Measurements from ENCODE around the gene PARN. TPM values are rescaled to one million over a fixed set of nuclear protein-coding genes. Genes with fewer than 3 reads are reported as not detected.

The PARN gene
- total RNA-seq, 3 donors from 2014 or later (not counting 1 experiment from before 2014, with no cell fraction given) = 44.3 to 57.4 (median 45.1) TPM

- intact Hi-C loops (cut with micrococcal nuclease) = no loop called here
- peaks cover 20 to 28% of the 10 kb centered on the region in 2 donors for H3K4me1 Mint-ChIP-seq
- 80% methylated on average over 2 of the region's 4 CpGs for WGBS (ENCODE audit: insufficient coverage)
Measured at GRCh38 chr16:14509055-14509454, 121.0 kb downstream of the PARN start.

GRCh38 chr16:14505846-14506245 is 124.2 kb downstream of the PARN start:
- Mint-ChIP-seq H3K4me1 (peaks cover 18 to 26% of the 10 kb centered on the region in 2 donors), H3K9me3 (no peaks in the 10 kb centered on the region), H3K36me3 (no peaks in the 10 kb centered on the region), H3K4me3 (no peak overlapping the region), H3K27me3 (ENCODE audit: low read depth in 2 of 2) (no peaks in the 10 kb centered on the region), H3K27ac (no peak overlapping the region)
- H3K4me3 ChIP-seq (ENCODE audit: low read length) = no peak overlapping the region
- DNase-seq (no peak), ATAC-seq (no peak)
- H3K36me3 ChIP-seq (ENCODE audit: control insufficient read depth, insufficient read depth, low read length) = peaks cover 3% of the 10 kb centered on the region
- no peaks in the 10 kb centered on the region for H3K9me3 ChIP-seq (ENCODE audit: control insufficient read depth, insufficient read depth, low read length)
- WGBS (ENCODE audit: insufficient coverage) = 92% methylated on average over 2 of the region's 2 CpGs
- H3K27ac ChIP-seq (ENCODE audit: low read length) = no peak overlapping the region
- H3K4me1 ChIP-seq (ENCODE audit: control insufficient read depth, insufficient read depth, low read length) = no peaks in the 10 kb centered on the region
- no peak for TF ChIP-seq CTCF (IDR thresholded peaks at IDR 0.05)
- no peaks in the 10 kb centered on the region for H3K27me3 ChIP-seq (ENCODE audit: control insufficient read depth, insufficient read depth, low read length)
- intact Hi-C loops (cut with micrococcal nuclease) = no loop called here

More at GRCh38 chr16:14509055-14509454, 121.0 kb downstream of the PARN start:
- Mint-ChIP-seq H3K36me3 (no peaks in the 10 kb centered on the region), H3K27me3 (ENCODE audit: low read depth in 2 of 2) (no peaks in the 10 kb centered on the region), H3K27ac (no peak overlapping the region), H3K4me3 (no peak overlapping the region), H3K9me3 (no peaks in the 10 kb centered on the region)
- Histone ChIP-seq H3K36me3 (ENCODE audit: control insufficient read depth, insufficient read depth, low read length) (no peaks in the 10 kb centered on the region), H3K4me3 (ENCODE audit: low read length) (no peak overlapping the region), H3K4me1 (ENCODE audit: control insufficient read depth, insufficient read depth, low read length) (no peaks in the 10 kb centered on the region), H3K27me3 (ENCODE audit: control insufficient read depth, insufficient read depth, low read length) (no peaks in the 10 kb centered on the region), H3K27ac (ENCODE audit: low read length) (no peak overlapping the region), H3K9me3 (ENCODE audit: control insufficient read depth, insufficient read depth, low read length) (no peaks in the 10 kb centered on the region)
- DNase-seq = no peak
- no peak for TF ChIP-seq CTCF (IDR thresholded peaks at IDR 0.05)
- no peak for ATAC-seq

GRCh38 chr16:14502932-14503741 is 126.9 kb downstream of the PARN start:
- H3K4me3 ChIP-seq (ENCODE audit: low read length) = no peak overlapping the region
- Mint-ChIP-seq H3K4me3 (no peak overlapping the region), H3K27ac (no peak overlapping the region), H3K27me3 (ENCODE audit: low read depth in 2 of 2) (no peaks in the 10 kb centered on the region), H3K9me3 (no peaks in the 10 kb centered on the region), H3K4me1 (peaks cover 24 to 35% of the 10 kb centered on the region in 2 donors), H3K36me3 (no peaks in the 10 kb centered on the region)
- TF ChIP-seq CTCF (IDR thresholded peaks at IDR 0.05) = no peak
- 74% methylated on average over 5 of the region's 9 CpGs for WGBS (ENCODE audit: insufficient coverage)
- H3K4me1 ChIP-seq (ENCODE audit: control insufficient read depth, insufficient read depth, low read length) = no peaks in the 10 kb centered on the region
- ATAC-seq (no peak), DNase-seq (no peak)
- peaks cover 3% of the 10 kb centered on the region for H3K36me3 ChIP-seq (ENCODE audit: control insufficient read depth, insufficient read depth, low read length)
- H3K9me3 ChIP-seq (ENCODE audit: control insufficient read depth, insufficient read depth, low read length) = no peaks in the 10 kb centered on the region
- intact Hi-C loops (cut with micrococcal nuclease) = no loop called here
- no peaks in the 10 kb centered on the region for H3K27me3 ChIP-seq (ENCODE audit: control insufficient read depth, insufficient read depth, low read length)
- H3K27ac ChIP-seq (ENCODE audit: low read length) = no peak overlapping the region

Measured in natural killer cell (primary cell).